ENCODE results near the gene KCNK3. TPM values are rescaled to one million over a fixed set of nuclear protein-coding genes. Genes with fewer than 3 reads are reported as not detected.

Gene KCNK3
- not detected in 2 replicates for total RNA-seq (2014; rRNA removed; shearing (Covaris generic))
- 0.04 TPM in 1 of 2 replicates, not detected in the other for polyA plus RNA-seq (2016; fragmentation: Nextera tagmentation; extraction: Ambion mirVana)

- no peaks in the 10 kb centered on the region for H3K36me3 ChIP-seq (ENCODE audit: low read depth)
- H3K4me1 ChIP-seq (ENCODE audit: insufficient read depth): peaks cover 11% of the 10 kb centered on the region
- no peaks in the 10 kb centered on the region for H4K20me1 ChIP-seq (ENCODE audit: insufficient read depth)
- no peak within 1 kb of the TSS for H3K9ac ChIP-seq
- H3K4me2 ChIP-seq (ENCODE audit: unreplicated experiment): peak within 1 kb of the TSS; percentile 47
- no peak within 1 kb of the TSS for H3K27ac ChIP-seq
- peak within 1 kb of the TSS; percentile 47 for H3K4me3 ChIP-seq
- peaks cover 6% of the 10 kb centered on the region; the same call in 1 of the 2 replicates for H3F3A ChIP-seq (ENCODE audit: insufficient read depth)
- H2AFZ ChIP-seq: no peak within 1 kb of the TSS
- peak; percentile 77 for DNase-seq
- peaks cover 40% of the 10 kb centered on the region for H3K27me3 ChIP-seq (replicated peaks; ENCODE audit: insufficient read depth)
- in situ Hi-C loops (cut with MboI): no loop called here
- 1 to 3% methylated on average over 9 to 58 of the region's 64 CpGs for WGBS, 2 experiments (ENCODE audit: low coverage in 1 of 2, low lambda C conversion rate in 2 of 2, missing lambda C conversion rate in 2 of 2)
- no peaks in the 10 kb centered on the region for H3K9me3 ChIP-seq (ENCODE audit: low read depth)
- H3K79me2 ChIP-seq (ENCODE audit: insufficient read depth): no peaks in the 10 kb centered on the region
- TF ChIP-seq EZH2 (IDR thresholded peaks at IDR 0.05; ENCODE audit: insufficient read depth, poor library complexity, severe bottlenecking): no peak
- TF ChIP-seq EZH2phosphoT487 (IDR thresholded peaks at IDR 0.05; ENCODE audit: insufficient read depth, low read depth): no peak
- H3K9me2 ChIP-seq (ENCODE audit: insufficient read depth): no peaks in the 10 kb centered on the region
These were observed at the start of gene KCNK3 for GRCh38 chr2:26692279-26692896. KCNK3 (plus strand) TSS chr2:26692722; CDS start chr2:26692876, 154 bp downstream.

DNA sequence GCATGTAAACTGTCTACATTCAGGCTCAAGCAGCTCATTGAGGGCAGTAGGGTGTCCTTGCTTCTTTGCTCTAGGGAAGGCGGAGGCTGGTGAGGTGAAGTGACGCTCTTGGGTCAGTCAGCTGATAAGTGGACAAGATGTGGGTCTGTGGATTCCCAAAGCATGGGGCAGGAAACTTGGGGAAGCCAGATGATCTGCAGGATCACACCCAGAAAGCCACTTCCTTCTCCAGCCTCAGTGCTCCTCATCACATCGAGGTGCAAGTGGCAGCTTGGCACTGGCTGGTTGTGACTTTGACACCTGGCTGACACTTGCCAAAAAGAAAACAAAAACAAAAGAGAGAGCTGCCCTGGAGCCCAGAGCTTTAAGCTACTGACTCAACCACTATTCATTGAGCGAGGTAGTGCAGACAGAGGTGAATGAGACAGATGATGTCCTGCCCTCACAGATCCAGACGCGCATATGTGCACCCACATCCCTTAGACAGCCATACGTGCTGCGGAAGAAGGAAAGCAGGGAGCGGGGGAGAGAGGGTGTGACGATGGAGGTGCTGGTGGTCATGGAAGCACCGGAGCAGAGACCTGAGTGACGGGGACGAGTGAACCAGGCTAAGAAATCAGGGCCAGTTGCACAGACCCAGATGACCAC is 48.2 kb upstream of the KCNK3 start:
- WGBS, 2 experiments (ENCODE audit: low coverage in 1 of 2, low lambda C conversion rate in 2 of 2, missing lambda C conversion rate in 2 of 2): 60 to 64% methylated on average over 13 of the region's 13 CpGs
- in situ Hi-C loops (cut with MboI): no loop called here
- Histone ChIP-seq H3K4me3 (no peak overlapping the region), H3F3A (ENCODE audit: insufficient read depth) (no peaks in the 10 kb centered on the region), H3K4me2 (ENCODE audit: unreplicated experiment) (no peak overlapping the region), H2AFZ (no peak overlapping the region), H3K79me2 (ENCODE audit: insufficient read depth) (no peaks in the 10 kb centered on the region), H3K27me3 (replicated peaks; ENCODE audit: insufficient read depth) (peaks cover 29% of the 10 kb centered on the region), H3K9me3 (ENCODE audit: low read depth) (no peaks in the 10 kb centered on the region), H3K4me1 (ENCODE audit: insufficient read depth) (peaks cover 3% of the 10 kb centered on the region; the same call in 1 of the 2 replicates), H4K20me1 (ENCODE audit: insufficient read depth) (no peaks in the 10 kb centered on the region), H3K36me3 (ENCODE audit: low read depth) (no peaks in the 10 kb centered on the region), H3K9me2 (ENCODE audit: insufficient read depth) (no peaks in the 10 kb centered on the region), H3K9ac (no peak overlapping the region), H3K27ac (no peak overlapping the region)
- DNase-seq: no peak
- TF ChIP-seq EZH2 (IDR thresholded peaks at IDR 0.05; ENCODE audit: insufficient read depth, poor library complexity, severe bottlenecking) (no peak), EZH2phosphoT487 (IDR thresholded peaks at IDR 0.05; ENCODE audit: insufficient read depth, low read depth) (no peak)

- 59 to 73% methylated on average over 10 of the region's 10 CpGs for WGBS, 2 experiments (ENCODE audit: low coverage in 1 of 2, low lambda C conversion rate in 2 of 2, missing lambda C conversion rate in 2 of 2)
- no peaks in the 10 kb centered on the region for H3K36me3 ChIP-seq (ENCODE audit: low read depth)
These were observed 46.8 kb upstream of the KCNK3 start for GRCh38 chr2:26645762-26646161.

GRCh38 chr2:26646986-26647672 is 45.4 kb upstream of the KCNK3 start:
- H3K9me2 ChIP-seq (ENCODE audit: insufficient read depth): no peaks in the 10 kb centered on the region
- H3K27ac ChIP-seq: no peak overlapping the region
- no peak overlapping the region for H2AFZ ChIP-seq
- no peaks in the 10 kb centered on the region for H4K20me1 ChIP-seq (ENCODE audit: insufficient read depth)
- H3F3A ChIP-seq (ENCODE audit: insufficient read depth): 0 out of 2 replicates have a peak, but pooled peaks cover 9% of the 10 kb centered on the region
- DNase-seq: no peak
- no peak overlapping the region for H3K4me3 ChIP-seq
- no peaks in the 10 kb centered on the region for H3K36me3 ChIP-seq (ENCODE audit: low read depth)
- no peak overlapping the region for H3K9ac ChIP-seq
- H3K4me2 ChIP-seq (ENCODE audit: unreplicated experiment): no peak overlapping the region
- no peaks in the 10 kb centered on the region for H3K79me2 ChIP-seq (ENCODE audit: insufficient read depth)
- H3K27me3 ChIP-seq (replicated peaks; ENCODE audit: insufficient read depth): peaks cover 49% of the 10 kb centered on the region
- TF ChIP-seq EZH2 (IDR thresholded peaks at IDR 0.05; ENCODE audit: insufficient read depth, poor library complexity, severe bottlenecking): no peak
- no peak for TF ChIP-seq EZH2phosphoT487 (IDR thresholded peaks at IDR 0.05; ENCODE audit: insufficient read depth, low read depth)
- WGBS, 2 experiments (ENCODE audit: low coverage in 1 of 2, low lambda C conversion rate in 2 of 2, missing lambda C conversion rate in 2 of 2): 60 to 67% methylated on average over 5 to 6 of the region's 6 CpGs
- no peaks in the 10 kb centered on the region for H3K4me1 ChIP-seq (ENCODE audit: insufficient read depth)
- in situ Hi-C loops (cut with MboI): no loop called here
- H3K9me3 ChIP-seq (ENCODE audit: low read depth): no peaks in the 10 kb centered on the region

More at GRCh38 chr2:26645762-26646161, 46.8 kb upstream of the KCNK3 start:
- TF ChIP-seq EZH2phosphoT487 (IDR thresholded peaks at IDR 0.05; ENCODE audit: insufficient read depth, low read depth) (no peak), EZH2 (IDR thresholded peaks at IDR 0.05; ENCODE audit: insufficient read depth, poor library complexity, severe bottlenecking) (no peak)
- Histone ChIP-seq H3K9ac (no peak overlapping the region), H3K27ac (no peak overlapping the region), H3K4me3 (no peak overlapping the region), H3K4me1 (ENCODE audit: insufficient read depth) (no peaks in the 10 kb centered on the region), H3K4me2 (ENCODE audit: unreplicated experiment) (no peak overlapping the region), H3K9me3 (ENCODE audit: low read depth) (no peaks in the 10 kb centered on the region), H3K79me2 (ENCODE audit: insufficient read depth) (no peaks in the 10 kb centered on the region), H4K20me1 (ENCODE audit: insufficient read depth) (no peaks in the 10 kb centered on the region), H3F3A (ENCODE audit: insufficient read depth) (no peaks in the 10 kb centered on the region), H3K27me3 (replicated peaks; ENCODE audit: insufficient read depth) (peaks cover 40% of the 10 kb centered on the region), H3K9me2 (ENCODE audit: insufficient read depth) (no peaks in the 10 kb centered on the region), H2AFZ (no peak overlapping the region)
- in situ Hi-C loops (cut with MboI): no loop called here
- no peak for DNase-seq
